Raji (cell line): ENCODE results near the gene RFWD3.

Source experiments
- POLR2A ChIP-seq: IDR thresholded peaks from 2 replicates; pipeline ENCODE4 v1.6.1; 2011; ENCODE audit warnings: low read depth, low read length, control low read depth; ENCODE audit not compliant: insufficient read depth

Gene RFWD3

DNA sequence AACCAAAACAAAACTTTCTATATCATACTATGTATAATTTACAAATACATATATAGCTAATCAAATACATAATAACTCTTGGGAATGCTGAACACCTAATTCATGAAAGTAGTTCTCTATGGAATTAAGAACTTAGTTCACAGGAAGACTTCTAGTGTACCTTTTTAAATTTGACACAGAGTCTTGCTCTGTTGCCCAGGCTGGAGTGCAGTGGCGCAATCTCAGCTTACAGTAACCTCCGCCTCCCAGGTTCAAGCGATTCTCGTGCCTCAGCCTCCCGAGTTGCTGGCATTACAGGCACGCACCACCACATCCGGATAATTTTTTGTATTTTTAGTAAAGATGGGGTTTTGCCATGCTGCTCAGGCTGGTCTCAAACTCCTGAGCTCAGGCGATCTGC is 24.7 kb downstream of the RFWD3 start:
- no peak for TF ChIP-seq POLR2A

- TF ChIP-seq POLR2A = no peak
Observed at GRCh38 chr16:74637742-74638453, 28.8 kb downstream of the RFWD3 start.

DNA sequence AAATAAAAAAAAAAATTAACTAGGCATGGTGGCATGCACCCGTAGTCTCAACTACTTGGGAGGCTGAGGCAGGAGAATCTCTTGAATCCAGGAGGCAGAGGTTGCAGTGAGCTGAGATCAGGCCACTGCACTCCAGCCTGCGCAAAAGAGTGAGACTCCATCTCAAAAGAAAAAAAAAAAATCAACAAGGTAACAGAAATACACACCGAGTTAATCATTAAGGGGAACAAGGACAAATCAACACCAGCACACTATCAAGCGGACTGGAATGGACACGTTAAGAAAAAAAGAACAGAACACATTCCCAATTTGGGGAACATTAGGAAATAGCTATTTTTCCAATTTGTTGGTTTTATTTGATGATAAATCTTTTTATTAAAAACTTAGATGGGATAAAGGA is 31.4 kb downstream of the RFWD3 start:
- TF ChIP-seq POLR2A = no peak

- TF ChIP-seq POLR2A = no peak
Observed at GRCh38 chr16:74633686-74634085, 33.0 kb downstream of the RFWD3 start.

DNA sequence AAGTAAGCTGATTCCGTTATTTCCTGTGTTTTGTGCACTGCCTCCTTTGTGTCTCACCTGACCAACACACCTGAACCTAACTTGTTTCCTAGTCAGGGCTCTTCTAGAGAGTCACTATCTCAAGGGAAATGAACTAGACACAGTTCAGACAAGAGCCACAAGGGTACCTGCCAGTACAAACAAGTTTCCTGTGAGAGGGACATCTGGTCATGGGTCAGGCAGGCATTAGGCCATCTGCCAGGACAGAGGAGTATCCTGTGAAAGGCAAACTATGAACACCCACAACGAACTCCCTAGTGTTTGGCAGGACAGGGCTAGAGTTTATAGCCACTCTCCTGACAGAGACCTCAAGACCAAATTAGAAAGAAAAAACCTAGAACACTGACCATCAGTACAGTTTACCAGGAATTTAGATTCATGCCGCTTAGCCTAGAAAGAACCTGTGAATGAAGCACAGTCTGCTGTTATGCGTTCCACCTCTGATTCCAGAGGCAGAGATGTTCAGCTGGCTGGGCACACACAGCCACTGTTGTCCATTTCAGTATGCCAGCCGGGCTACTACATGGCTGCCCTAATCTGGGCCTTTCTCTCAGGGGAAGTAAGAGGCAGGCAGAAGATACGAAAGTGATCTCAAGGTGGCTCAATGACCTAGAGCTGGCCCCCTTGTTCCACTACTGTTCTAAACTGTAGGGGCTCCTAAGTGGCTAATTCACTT is 39.0 kb downstream of the RFWD3 start:
- TF ChIP-seq POLR2A = no peak

- no peak for TF ChIP-seq POLR2A
Observed at GRCh38 chr16:74626741-74627416, 39.8 kb downstream of the RFWD3 start.

GRCh38 chr16:74625500-74626350 is 41.0 kb downstream of the RFWD3 start:
- no peak for TF ChIP-seq POLR2A

DNA sequence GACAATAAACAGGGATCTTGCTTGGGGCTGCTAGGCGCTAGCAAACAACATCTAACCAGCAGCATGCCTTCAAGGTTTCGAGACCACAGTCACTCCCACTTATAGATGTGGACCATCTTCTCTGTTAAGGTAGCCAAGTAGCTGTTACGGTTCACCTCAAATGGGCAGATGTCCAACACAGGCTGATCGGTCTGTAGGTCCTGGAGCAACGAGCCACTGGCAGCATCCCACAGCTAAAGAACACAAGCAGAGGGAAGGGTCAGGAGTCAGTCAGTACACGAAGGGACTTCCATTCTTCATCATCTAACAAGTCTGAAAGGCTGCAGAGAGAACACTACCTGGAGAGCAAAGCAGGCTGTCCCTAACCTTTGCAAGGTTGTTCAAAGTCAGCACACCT is 42.8 kb downstream of the RFWD3 start:
- TF ChIP-seq POLR2A = no peak

GRCh38 chr16:74623214-74623838 is 43.4 kb downstream of the RFWD3 start:
- TF ChIP-seq POLR2A = no peak

DNA sequence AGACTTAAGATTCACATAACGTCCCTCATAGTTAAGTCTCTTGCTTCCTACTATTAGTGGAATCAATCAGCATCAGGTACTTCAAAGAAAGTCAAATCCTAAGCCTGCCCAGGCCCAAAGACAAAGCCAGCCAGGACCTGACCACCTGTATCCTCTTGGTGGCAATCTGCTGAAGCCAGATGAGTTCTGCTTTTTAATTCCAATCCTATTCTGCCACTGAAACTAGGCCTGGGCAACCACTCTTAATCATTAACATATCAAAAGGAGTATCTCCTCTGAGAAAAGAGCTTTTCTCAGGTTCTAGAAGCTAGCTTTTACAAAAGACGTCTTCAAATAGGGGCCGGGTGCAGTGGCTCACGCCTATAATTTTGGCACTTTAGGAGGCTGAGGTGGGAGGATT is 44.7 kb downstream of the RFWD3 start:
- TF ChIP-seq POLR2A = no peak

GRCh38 chr16:74617206-74617788 is 49.4 kb downstream of the RFWD3 start:
- no peak for TF ChIP-seq POLR2A

- TF ChIP-seq POLR2A = no peak
Observed at GRCh38 chr16:74611721-74612120, 55.0 kb downstream of the RFWD3 start.

- TF ChIP-seq POLR2A = no peak
Observed at GRCh38 chr16:74608944-74609343, 57.7 kb downstream of the RFWD3 start.

DNA sequence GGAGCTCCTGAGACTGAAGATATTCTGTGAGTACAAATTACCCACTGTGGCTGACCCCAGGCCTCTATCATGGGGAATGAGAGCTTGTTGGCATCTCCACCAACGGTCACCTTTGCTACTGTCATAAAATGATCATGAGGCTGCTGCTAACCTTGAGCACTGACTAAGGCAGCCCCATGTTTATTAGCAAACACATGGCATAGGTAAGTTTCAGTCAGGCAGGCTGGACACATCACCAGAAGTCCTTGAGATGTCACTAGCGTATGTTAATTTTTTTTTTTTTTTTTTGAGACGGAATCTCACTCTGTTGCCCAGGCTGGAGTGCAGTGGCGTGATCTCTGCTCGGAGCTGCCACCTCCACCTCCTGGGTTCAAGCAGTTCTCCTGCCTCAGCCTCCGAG is 58.3 kb downstream of the RFWD3 start:
- TF ChIP-seq POLR2A = no peak
